ENCODE data around the gene GALNTL6. TPM values are rescaled to one million over a fixed set of nuclear protein-coding genes. Genes with fewer than 3 reads are reported as not detected.
"Not testable (repeated sequence)": the region's sequence is repeated elsewhere in the genome, so short reads cannot be mapped to it uniquely, and the experiment has no call there.

Gene GALNTL6
- total and polyA plus RNA-seq, 3 experiments from 2014 or later, result not detected

DNA sequence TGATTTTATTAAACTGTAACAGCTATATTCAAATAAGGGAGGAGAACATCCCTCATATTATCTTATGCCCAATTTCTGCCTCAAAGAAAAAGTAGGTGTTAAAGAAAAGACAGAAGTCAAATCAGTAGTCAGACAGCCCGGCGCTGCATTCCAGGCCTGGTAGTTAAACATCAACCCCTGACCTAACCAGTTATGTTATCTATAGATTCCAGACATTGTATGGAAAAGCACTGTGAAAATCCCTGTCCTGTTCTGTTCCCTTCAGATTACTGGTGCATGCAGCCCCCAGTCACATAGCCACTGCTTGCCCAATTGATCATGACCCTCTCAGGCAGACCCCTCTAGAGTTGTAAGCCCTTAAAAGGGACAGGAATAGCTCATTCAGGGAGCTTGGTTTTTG lies 1085.5 kb downstream of the GALNTL6 start:
- Histone ChIP-seq H3K9me3 (ENCODE audit: low read length) (no peaks in the 10 kb centered on the region), H3K27me3 (ENCODE audit: insufficient read depth, low read length, poor library complexity, severe bottlenecking) (no peaks in the 10 kb centered on the region), H3K36me3 (ENCODE audit: insufficient read depth, low read length) (no peaks in the 10 kb centered on the region), H3K4me3 (ENCODE audit: low read length) (no peak overlapping the region), H3K4me1 (ENCODE audit: insufficient read depth, low read length) (no peaks in the 10 kb centered on the region), H3K27ac (ENCODE audit: low read depth, low read length) (no peak overlapping the region)
- Mint-ChIP-seq H3K4me1 (no peaks in the 10 kb centered on the region), H3K4me3 (no peak overlapping the region), H3K27me3 (no peaks in the 10 kb centered on the region), H3K9me3 (peaks cover 8 to 16% (median 14%) of the 10 kb centered on the region in 5 donors), H3K36me3 (peaks cover 0 to 4% (median 3%) of the 10 kb centered on the region in 3 donors), H3K27ac (no peak overlapping the region)
- no peak for DNase-seq
- POLR2A ChIA-PET, result no interaction called here
- CTCF ChIA-PET, result no interaction called here

DNA sequence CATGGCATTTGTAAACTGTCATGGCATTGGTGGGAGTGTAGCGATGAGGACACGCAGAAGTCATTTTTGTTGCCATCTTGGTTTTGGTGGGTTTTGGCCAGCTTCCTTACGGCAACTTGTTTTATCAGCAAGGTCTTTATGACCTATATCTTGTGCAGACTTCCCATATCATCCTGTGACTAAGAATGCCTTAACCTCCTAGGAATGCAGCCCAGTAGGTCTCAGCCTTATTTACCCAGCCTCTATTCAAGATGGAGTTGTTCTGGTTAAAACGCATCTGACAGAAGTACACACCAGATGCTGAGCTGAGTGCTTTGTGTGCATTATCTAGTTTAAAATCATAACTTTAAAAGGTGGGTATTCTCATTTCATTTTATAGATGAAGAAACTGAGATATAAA lies 1086.7 kb downstream of the GALNTL6 start:
- no peak overlapping the region for H3K4me3 ChIP-seq (ENCODE audit: low read length)
- H3K4me1 ChIP-seq (ENCODE audit: insufficient read depth, low read length), result no peaks in the 10 kb centered on the region
- Mint-ChIP-seq H3K4me3 (no peak overlapping the region), H3K9me3 (peaks cover 4 to 13% (median 10%) of the 10 kb centered on the region in 5 donors), H3K4me1 (no peaks in the 10 kb centered on the region), H3K27ac (no peak overlapping the region), H3K36me3 (peaks cover 0 to 4% (median 3%) of the 10 kb centered on the region in 3 donors), H3K27me3 (no peaks in the 10 kb centered on the region)
- ChIA-PET CTCF (no interaction called here), POLR2A (no interaction called here)
- no peaks in the 10 kb centered on the region for H3K9me3 ChIP-seq (ENCODE audit: low read length)
- DNase-seq, result no peak
- no peaks in the 10 kb centered on the region for H3K27me3 ChIP-seq (ENCODE audit: insufficient read depth, low read length, poor library complexity, severe bottlenecking)
- H3K36me3 ChIP-seq (ENCODE audit: insufficient read depth, low read length), result no peaks in the 10 kb centered on the region
- no peak overlapping the region for H3K27ac ChIP-seq (ENCODE audit: low read depth, low read length)

DNA sequence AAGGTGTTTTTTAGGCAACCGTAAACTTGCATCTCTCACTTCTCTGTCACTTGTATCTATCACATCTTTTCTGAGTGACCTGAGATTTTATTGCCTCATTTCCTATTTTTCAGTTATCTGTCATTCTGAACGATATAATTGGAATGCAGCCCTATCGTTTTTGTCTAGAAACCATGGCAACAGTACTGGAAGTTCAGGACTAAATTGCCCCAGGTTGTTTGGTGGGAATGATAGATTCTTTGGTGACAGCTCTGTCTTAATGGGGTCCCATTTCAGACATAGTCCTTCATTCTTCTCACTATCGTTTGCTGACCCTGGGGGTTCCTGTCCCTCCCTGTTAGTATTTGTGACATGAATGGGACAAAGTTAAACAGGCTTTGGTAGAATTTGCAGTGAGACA lies 1087.7 kb downstream of the GALNTL6 start:
- peaks cover 0 to 3% (median 0%) of the 10 kb centered on the region in 3 donors for H3K36me3 Mint-ChIP-seq
- ChIA-PET POLR2A (no interaction called here), CTCF (no interaction called here)
- H3K27ac Mint-ChIP-seq, result no peak overlapping the region
- no peaks in the 10 kb centered on the region for H3K4me1 ChIP-seq (ENCODE audit: insufficient read depth, low read length)
- peaks cover 2 to 7% (median 4%) of the 10 kb centered on the region in 5 donors for H3K9me3 Mint-ChIP-seq
- H3K27ac ChIP-seq (ENCODE audit: low read depth, low read length), result no peak overlapping the region
- no peak overlapping the region for H3K4me3 Mint-ChIP-seq
- no peaks in the 10 kb centered on the region for H3K27me3 ChIP-seq (ENCODE audit: insufficient read depth, low read length, poor library complexity, severe bottlenecking)
- DNase-seq, result no peak
- no peak overlapping the region for H3K4me3 ChIP-seq (ENCODE audit: low read length)
- no peaks in the 10 kb centered on the region for H3K36me3 ChIP-seq (ENCODE audit: insufficient read depth, low read length)
- H3K9me3 ChIP-seq (ENCODE audit: low read length), result no peaks in the 10 kb centered on the region
- no peaks in the 10 kb centered on the region for H3K4me1 Mint-ChIP-seq
- H3K27me3 Mint-ChIP-seq, result no peaks in the 10 kb centered on the region

DNA sequence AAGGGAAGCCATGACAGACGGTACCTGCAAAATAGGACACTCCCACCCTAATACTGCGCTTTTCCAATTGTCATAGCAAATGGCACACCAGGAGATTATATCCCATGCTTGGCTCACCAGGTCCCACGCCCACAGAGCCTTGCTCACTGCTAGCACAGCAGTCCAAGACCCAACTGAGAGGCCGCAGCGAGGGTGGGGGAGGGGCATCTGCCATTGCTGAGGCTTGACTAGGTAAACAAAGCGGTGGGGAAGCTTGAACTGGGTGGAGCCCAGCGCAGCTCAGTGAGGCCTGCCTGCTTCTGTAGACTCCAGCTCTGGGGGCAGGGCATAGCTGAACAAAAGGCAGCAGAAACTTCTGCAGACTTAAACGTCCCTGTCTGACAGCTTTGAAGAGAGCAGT lies 1099.3 kb downstream of the GALNTL6 start:
- H3K27ac Mint-ChIP-seq, CTCF ChIA-PET: not testable (repeated sequence)

DNA sequence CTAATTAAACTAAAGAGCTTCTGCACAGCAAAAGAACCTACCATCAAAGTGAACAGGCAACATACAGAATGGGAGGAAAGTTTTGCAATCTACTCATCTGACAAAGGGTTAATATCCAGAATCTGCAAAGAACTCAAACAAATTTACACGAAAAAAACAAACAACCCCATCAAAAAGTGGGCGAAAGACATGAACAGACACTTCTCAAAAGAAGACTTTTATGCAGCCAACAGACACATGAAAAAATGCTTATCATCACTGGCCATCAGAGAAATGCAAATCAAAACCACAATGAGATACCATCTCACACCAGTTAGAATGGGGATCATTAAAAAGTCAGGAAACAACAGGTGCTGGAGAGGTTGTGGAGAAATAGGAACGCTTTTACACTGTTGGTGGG lies 1104.2 kb downstream of the GALNTL6 start:
- H3K36me3 ChIP-seq (ENCODE audit: insufficient read depth, low read length); H3K27me3 ChIP-seq (ENCODE audit: insufficient read depth, low read length, poor library complexity, severe bottlenecking); POLR2A ChIA-PET; H3K4me3 Mint-ChIP-seq; H3K27me3 Mint-ChIP-seq; CTCF ChIA-PET; H3K36me3 Mint-ChIP-seq; DNase-seq; H3K4me1 ChIP-seq (ENCODE audit: insufficient read depth, low read length); H3K4me3 ChIP-seq (ENCODE audit: low read length); H3K4me1 Mint-ChIP-seq; H3K27ac ChIP-seq (ENCODE audit: low read depth, low read length); H3K27ac Mint-ChIP-seq; H3K9me3 ChIP-seq (ENCODE audit: low read length): not testable (repeated sequence)
- peaks cover 3 to 14% (median 7%) of the 10 kb centered on the region in 5 donors for H3K9me3 Mint-ChIP-seq

More for the DNA sequence above, 1099.3 kb downstream of the GALNTL6 start:
- H3K27me3 Mint-ChIP-seq; H3K4me3 ChIP-seq (ENCODE audit: low read length); H3K27ac ChIP-seq (ENCODE audit: low read depth, low read length); POLR2A ChIA-PET; H3K36me3 Mint-ChIP-seq; DNase-seq; H3K4me1 Mint-ChIP-seq; H3K36me3 ChIP-seq (ENCODE audit: insufficient read depth, low read length); H3K4me3 Mint-ChIP-seq; H3K27me3 ChIP-seq (ENCODE audit: insufficient read depth, low read length, poor library complexity, severe bottlenecking); H3K4me1 ChIP-seq (ENCODE audit: insufficient read depth, low read length); H3K9me3 ChIP-seq (ENCODE audit: low read length): not testable (repeated sequence)
- peaks cover 3 to 11% (median 4%) of the 10 kb centered on the region in 5 donors for H3K9me3 Mint-ChIP-seq

DNA sequence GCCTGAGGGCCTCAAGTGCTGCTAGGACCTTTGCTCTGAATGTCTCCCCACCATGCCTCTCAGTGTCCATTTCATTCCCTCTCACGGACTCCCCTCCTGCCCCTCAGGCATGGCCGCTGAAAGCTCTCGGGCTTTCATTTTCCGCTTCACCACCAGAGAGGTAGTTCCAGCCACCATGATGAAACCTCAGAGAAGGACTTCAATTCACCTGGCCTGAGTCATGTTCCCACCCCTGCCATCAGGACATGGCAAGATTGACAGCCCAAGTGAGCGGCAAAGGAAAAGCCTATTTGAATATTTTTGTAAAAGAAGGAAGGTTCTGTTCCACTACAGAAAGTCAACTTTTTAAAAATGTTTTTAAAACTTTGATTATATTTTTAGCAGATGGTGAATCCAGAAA lies 1106.1 kb downstream of the GALNTL6 start:
- Histone ChIP-seq H3K36me3 (ENCODE audit: insufficient read depth, low read length) (no peaks in the 10 kb centered on the region), H3K27me3 (ENCODE audit: insufficient read depth, low read length, poor library complexity, severe bottlenecking) (no peaks in the 10 kb centered on the region), H3K9me3 (ENCODE audit: low read length) (no peaks in the 10 kb centered on the region), H3K4me3 (ENCODE audit: low read length) (no peak overlapping the region), H3K27ac (ENCODE audit: low read depth, low read length) (no peak overlapping the region), H3K4me1 (ENCODE audit: insufficient read depth, low read length) (no peaks in the 10 kb centered on the region)
- Mint-ChIP-seq H3K27me3 (peaks cover 0 to 2% of the 10 kb centered on the region in 2 donors), H3K9me3 (peaks cover 2 to 17% (median 10%) of the 10 kb centered on the region in 5 donors), H3K4me1 (no peaks in the 10 kb centered on the region), H3K27ac (no peak overlapping the region), H3K4me3 (no peak overlapping the region), H3K36me3 (no peaks in the 10 kb centered on the region)
- DNase-seq, result no peak
- ChIA-PET CTCF (no interaction called here), POLR2A (no interaction called here)

DNA sequence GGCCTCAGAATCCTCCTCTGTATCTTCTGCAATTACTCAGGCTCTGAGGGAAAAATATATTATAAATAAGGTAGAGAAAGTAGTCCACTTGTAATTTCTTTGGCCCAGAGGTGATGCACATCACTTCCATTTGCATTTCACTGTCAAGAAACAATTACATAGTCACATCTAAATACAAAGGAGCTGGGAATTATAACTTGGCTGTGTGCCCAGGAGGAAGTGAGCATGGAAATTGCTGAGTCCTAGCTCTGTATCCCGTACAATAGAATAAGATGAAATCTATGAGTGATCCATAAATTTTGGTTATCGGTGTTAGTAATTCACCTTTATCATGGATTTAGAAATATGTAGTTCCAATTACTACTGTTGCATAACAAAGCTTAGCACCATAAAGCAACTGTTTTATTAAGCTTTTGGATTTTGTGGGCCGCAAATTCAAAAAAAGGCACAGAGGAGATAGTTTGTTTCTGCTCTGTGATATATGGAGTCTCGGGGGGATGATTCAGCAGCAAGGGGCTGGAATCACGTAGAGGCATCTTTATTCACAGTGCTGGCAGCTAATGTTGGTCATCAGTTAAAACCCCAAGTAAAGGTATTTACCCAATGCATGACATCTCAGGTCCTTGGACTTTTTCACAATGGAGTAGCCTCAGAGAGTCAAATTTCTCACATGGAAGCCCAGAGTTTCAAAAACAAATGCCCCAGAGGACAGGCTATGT lies 1114.1 kb downstream of the GALNTL6 start:
- H3K9me3 Mint-ChIP-seq, result peaks cover 0 to 5% (median 5%) of the 10 kb centered on the region in 5 donors
- no peak for DNase-seq
- ChIA-PET CTCF (no interaction called here), POLR2A (no interaction called here)
- H3K4me3 Mint-ChIP-seq, result no peak overlapping the region
- H3K27ac Mint-ChIP-seq, result no peak overlapping the region
- Histone ChIP-seq H3K27ac (ENCODE audit: low read depth, low read length) (no peak overlapping the region), H3K27me3 (ENCODE audit: insufficient read depth, low read length, poor library complexity, severe bottlenecking) (no peaks in the 10 kb centered on the region), H3K4me1 (ENCODE audit: insufficient read depth, low read length) (no peaks in the 10 kb centered on the region), H3K36me3 (ENCODE audit: insufficient read depth, low read length) (no peaks in the 10 kb centered on the region), H3K9me3 (ENCODE audit: low read length) (no peaks in the 10 kb centered on the region), H3K4me3 (ENCODE audit: low read length) (no peak overlapping the region)
- H3K36me3 Mint-ChIP-seq, result no peaks in the 10 kb centered on the region
- H3K4me1 Mint-ChIP-seq, result no peaks in the 10 kb centered on the region
- H3K27me3 Mint-ChIP-seq, result peaks cover 0 to 13% of the 10 kb centered on the region in 2 donors

DNA sequence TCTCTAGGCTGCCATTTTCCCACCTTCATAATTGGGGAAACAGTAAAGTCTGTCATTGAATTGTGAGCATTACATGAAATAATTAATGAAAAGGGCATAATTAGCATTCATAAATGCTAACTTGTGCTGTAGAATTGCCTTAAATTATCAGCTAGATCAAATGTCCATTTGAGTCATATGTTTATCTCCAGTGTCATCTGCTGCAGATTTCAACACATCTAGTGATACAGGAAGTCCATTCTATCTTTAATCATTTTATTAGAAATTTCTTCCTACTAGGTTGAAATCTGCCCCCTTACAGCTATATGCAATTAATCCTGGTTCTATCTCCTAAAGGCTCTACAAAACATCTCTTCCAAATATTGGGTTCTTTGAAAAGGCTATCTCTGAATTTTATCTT lies 1115.1 kb downstream of the GALNTL6 start:
- no peaks in the 10 kb centered on the region for H3K4me1 Mint-ChIP-seq
- H3K27ac Mint-ChIP-seq, result no peak overlapping the region
- Histone ChIP-seq H3K4me1 (ENCODE audit: insufficient read depth, low read length) (no peaks in the 10 kb centered on the region), H3K27ac (ENCODE audit: low read depth, low read length) (no peak overlapping the region), H3K36me3 (ENCODE audit: insufficient read depth, low read length) (no peaks in the 10 kb centered on the region), H3K27me3 (ENCODE audit: insufficient read depth, low read length, poor library complexity, severe bottlenecking) (no peaks in the 10 kb centered on the region), H3K9me3 (ENCODE audit: low read length) (no peaks in the 10 kb centered on the region), H3K4me3 (ENCODE audit: low read length) (no peak overlapping the region)
- no peak overlapping the region for H3K4me3 Mint-ChIP-seq
- DNase-seq, result no peak
- ChIA-PET POLR2A (no interaction called here), CTCF (no interaction called here)
- peaks cover 0 to 5% (median 0%) of the 10 kb centered on the region in 5 donors for H3K9me3 Mint-ChIP-seq
- peaks cover 0 to 13% of the 10 kb centered on the region in 2 donors for H3K27me3 Mint-ChIP-seq
- H3K36me3 Mint-ChIP-seq, result no peaks in the 10 kb centered on the region

All from CD8-positive, alpha-beta memory T cell (primary cell).